Body of pancreas (tissue), 4 donors: ENCODE results near the gene TAS2R50. TPM values are rescaled to one million over a fixed set of nuclear protein-coding genes. Genes with fewer than 3 reads are reported as not detected.

Experiments
- ATAC-seq: fragments of 150-250 bp; one replicate; pipeline ENCODE4 v1.9.1; 2016
- DNase-seq, 4 donors: peaks; one replicate each; pipeline ENCODE4 v3.0.0-alpha.2; 2019
- H3K27ac ChIP-seq, 4 donors: fragments of 200-600 bp; sonication (generic); 1 replicate in 3 of 4; 2 replicates in 1 of 4; pipeline versions ENCODE4 v1.5.1 to v1.6.1; 2016 to 2019; ENCODE audit warnings: mild to moderate bottlenecking in 1 of 4, mixed read lengths in 1 of 4, moderate library complexity in 1 of 4
- H3K27me3 ChIP-seq, 2 donors: fragments of 200-600 bp; sonication (generic); one replicate each; pipeline ENCODE4 v1.6.0; 2016; ENCODE audit warnings: mild to moderate bottlenecking in 1 of 2
- H3K36me3 ChIP-seq, 2 donors: fragments of 200-600 bp; sonication (generic); replicated peaks in 1 of 2; 2 replicates each; pipeline ENCODE4 v1.5.1; 2016; ENCODE audit warnings: low read depth in 2 of 2; ENCODE audit not compliant: insufficient read depth in 1 of 2
- H3K4me1 ChIP-seq: fragments of 200-600 bp; sonication (generic); one replicate; pipeline ENCODE4 v1.6.0; 2016
- H3K4me3 ChIP-seq, 2 donors: fragments of 200-600 bp; sonication (generic); 1 replicate in 1 of 2; 2 replicates in 1 of 2; pipeline ENCODE4 v1.5.1; 2016 to 2019
- H3K9me3 ChIP-seq, 3 donors: fragments of 200-600 bp; sonication (generic); 1 replicate in 2 of 3; 2 replicates in 1 of 3; pipeline ENCODE4 v1.5.1; 2016
- CTCF ChIP-seq, 7 experiments: fragments of 450-650 bp in 4 of 7; fragments of 200-600 bp in 3 of 7; sonication (generic) in 3 of 7; IDR thresholded peaks; one replicate each; pipeline ENCODE4 v1.5.1; 2016 to 2019; ENCODE audit warnings: antibody characterized with exemption in 7 of 7
- POLR2A ChIP-seq, 3 donors: fragments of 450-650 bp; IDR thresholded peaks; one replicate each; pipeline ENCODE4 v1.6.1; 2016; ENCODE audit warnings: antibody characterized with exemption in 3 of 3, mild to moderate bottlenecking in 2 of 3
- WGBS, 2 donors: methylation state at CpG; one replicate each; pipeline ENCODE4 v1.1.5; 2017; 5-methylcytosine and 5-hydroxymethylcytosine counted together
- intact Hi-C: fragments of 100-400 bp; cut with DNase I; formaldehyde crosslinking; loops from one replicate; pipeline ENCODE4 v1.15.1; 2023
- total RNA-seq, 2 donors: library from RNA; depleted of rRNA; stranded (reverse); fragments of >200 nt; gene quantifications; one replicate each; pipeline ENCODE4 v1.1.0, GENCODE V29; 2016

TAS2R50 gene
- total RNA-seq, 2 donors from 2014 or later: 3.1 to 3.3 TPM

- Histone ChIP-seq H3K4me1 (no peaks in the 10 kb centered on the region), H3K4me3 (no peak within 1 kb of the TSS), H3K27ac (no peak within 1 kb of the TSS), H3K36me3 (no peaks in the 10 kb centered on the region), H3K27me3 (no peaks in the 10 kb centered on the region), H3K9me3 (no peaks in the 10 kb centered on the region)
- no peak for DNase-seq
- ATAC-seq: no peak
- intact Hi-C loops: no loop called here
- no peak for TF ChIP-seq CTCF (IDR thresholded peaks at IDR 0.05)
- no peak for TF ChIP-seq POLR2A (IDR thresholded peaks at IDR 0.05)
Measured at GRCh38 chr12:10998204-10998603, 11.5 kb upstream of the TAS2R50 start, which contains the start of gene TAS2R20. TAS2R20 (minus strand) TSS chr12:10998304; CDS start chr12:10997875, 429 bp downstream.

- Histone ChIP-seq H3K27me3 (no peaks in the 10 kb centered on the region), H3K4me3 (no peak overlapping the region), H3K27ac (no peak overlapping the region), H3K36me3 (no peaks in the 10 kb centered on the region), H3K9me3 (no peaks in the 10 kb centered on the region), H3K4me1 (no peaks in the 10 kb centered on the region)
- DNase-seq: no peak
- ATAC-seq: no peak
- 91 to 100% methylated on average over 3 of the region's 3 CpGs for WGBS, 2 donors
- intact Hi-C loops: no loop called here
- no peak for TF ChIP-seq CTCF (IDR thresholded peaks at IDR 0.05)
- no peak for TF ChIP-seq POLR2A (IDR thresholded peaks at IDR 0.05)
Measured at GRCh38 chr12:10994307-10994706, 7.6 kb upstream of the TAS2R50 start.

GRCh38 chr12:10989107-10989506 lies 2.4 kb upstream of the TAS2R50 start:
- TF ChIP-seq CTCF (IDR thresholded peaks at IDR 0.05) (no peak), POLR2A (IDR thresholded peaks at IDR 0.05) (no peak)
- Histone ChIP-seq H3K27me3 (no peaks in the 10 kb centered on the region), H3K9me3 (no peaks in the 10 kb centered on the region), H3K27ac (no peak overlapping the region), H3K36me3 (no peaks in the 10 kb centered on the region), H3K4me1 (no peaks in the 10 kb centered on the region), H3K4me3 (no peak overlapping the region)
- DNase-seq (no peak), ATAC-seq (no peak)
- intact Hi-C loops: no loop called here
- WGBS, 2 donors: 86 to 96% methylated on average over 2 of the region's 2 CpGs

GRCh38 chr12:10982244-10982643 lies 4.5 kb downstream of the TAS2R50 start:
- 91 to 95% methylated on average over 5 of the region's 5 CpGs for WGBS, 2 donors
- TF ChIP-seq CTCF (IDR thresholded peaks at IDR 0.05) (no peak), POLR2A (IDR thresholded peaks at IDR 0.05) (no peak)
- intact Hi-C loops: no loop called here
- Histone ChIP-seq H3K27ac (no peak overlapping the region), H3K9me3 (no peaks in the 10 kb centered on the region), H3K36me3 (no peaks in the 10 kb centered on the region), H3K4me3 (no peak overlapping the region), H3K4me1 (no peaks in the 10 kb centered on the region), H3K27me3 (no peaks in the 10 kb centered on the region)
- DNase-seq (no peak), ATAC-seq (no peak)

GRCh38 chr12:10974965-10975364 lies 11.7 kb downstream of the TAS2R50 start:
- intact Hi-C loops: no loop called here
- no peaks in the 10 kb centered on the region for H3K36me3 ChIP-seq
- no peaks in the 10 kb centered on the region for H3K9me3 ChIP-seq
- H3K4me3 ChIP-seq: no peak overlapping the region
- H3K27ac ChIP-seq: no peak overlapping the region
- no peaks in the 10 kb centered on the region for H3K4me1 ChIP-seq
- WGBS, 2 donors: 84 to 89% methylated on average over 3 of the region's 3 CpGs
- ATAC-seq (no peak), DNase-seq (no peak)
- TF ChIP-seq CTCF (IDR thresholded peaks at IDR 0.05) (no peak), POLR2A (IDR thresholded peaks at IDR 0.05) (no peak)
- no peaks in the 10 kb centered on the region for H3K27me3 ChIP-seq
